Heart left ventricle (tissue), 13 donors: Measurements from ENCODE around the gene MAPK4.

Source experiments
- CTCF ChIP-seq, 12 donors: fragments of 200-600 bp; sonication (generic) in 4 of 12; IDR thresholded peaks; one replicate each; pipeline versions ENCODE4 v1.5.0 to v1.8.0; 2018 to 2022; ENCODE audit warnings: antibody characterized with exemption in 12 of 12, mild to moderate bottlenecking in 5 of 12
- POLR2A ChIP-seq, 2 donors: fragments of 450-650 bp; IDR thresholded peaks; one replicate each; pipeline ENCODE4 v1.6.1; 2017; ENCODE audit warnings: antibody characterized with exemption in 2 of 2, mild to moderate bottlenecking in 2 of 2, moderate library complexity in 2 of 2
- donor health status: ischemic (EF 13 %, LVEDD 7.1; RV severe dilation, severe dysfunction).
- donor health status: DM: no; HTN: yes; CAD: no.
- donor health status: DM: no; HTN: no; CAD: no.
- donor health status: ischemic (EF 25% LVEDD 6.9; RV normal size, moderate dysfunction).
- donor health status: ischemic (EF 25% LVEDD 5.7; RV mildly dilated, moderate dysfunction).
- donor health status: ischemic (EF 35%, LVEDD 5.7; RV mildly dilated, moderate dysfunction).
- donor health status: nonischemic (EF 11% LVEDD 7.7; RV severe dilation, severe dysfunction).
- donor health status: DM: yes; HTN: yes; CAD: no.
- donor health status: PGD.
- donor health status: ischemic (EF 29% LVEDD 5.4; RV normal size, mild dysfunction).
- donor health status: nonischemic (EF 23%, LVEDD 6.1; RV moderate dilation, normal function).

- no peak for TF ChIP-seq CTCF (IDR thresholded peaks at IDR 0.05)
- no peak for TF ChIP-seq POLR2A (IDR thresholded peaks at IDR 0.05)
Observed at GRCh38 chr18:50720325-50720674, 160.4 kb downstream of the MAPK4 start.
